Heart right ventricle (tissue), 16 donors: ENCODE measurements around the gene SLC36A1. TPM values are rescaled to one million over a fixed set of nuclear protein-coding genes. Genes with fewer than 3 reads are reported as not detected.

Experiments
- ATAC-seq, 8 donors: fragments of 200-7000 bp; cut with Tn5 transposase; one replicate each; pipeline ENCODE4 v1.9.1; 2020; ENCODE audit warnings: mild to moderate bottlenecking in 8 of 8, moderate library complexity in 8 of 8, moderate number of reproducible peaks in 1 of 8
- DNase-seq, 2 donors: peaks; one replicate each; pipeline ENCODE4 v3.0.0-alpha.2; 2020
- H3K27ac ChIP-seq, 10 donors: fragments of 200-600 bp; sonication (generic) in 2 of 10; one replicate each; pipeline versions ENCODE4 v1.5.0 to v1.8.0; 2020 to 2022; ENCODE audit warnings: mild to moderate bottlenecking in 3 of 10
- H3K27me3 ChIP-seq, 7 donors: fragments of 200-600 bp; one replicate each; pipeline ENCODE4 v1.8.0; 2021 to 2022; ENCODE audit warnings: mild to moderate bottlenecking in 2 of 7
- H3K36me3 ChIP-seq, 9 donors: fragments of 200-600 bp; sonication (generic) in 1 of 9; one replicate each; pipeline versions ENCODE4 v1.5.0 to v1.8.0; 2020 to 2022; ENCODE audit warnings: mild to moderate bottlenecking in 2 of 9
- H3K4me1 ChIP-seq, 9 donors: fragments of 200-600 bp; sonication (generic) in 1 of 9; one replicate each; pipeline versions ENCODE4 v1.5.0 to v1.8.0; 2020 to 2022; ENCODE audit warnings: mild to moderate bottlenecking in 4 of 9
- H3K4me3 ChIP-seq, 10 donors: fragments of 200-600 bp; sonication (generic) in 2 of 10; one replicate each; pipeline versions ENCODE4 v1.5.0 to v1.8.0; 2020 to 2022; ENCODE audit warnings: mild to moderate bottlenecking in 7 of 10, moderate library complexity in 2 of 10
- H3K9me3 ChIP-seq, 11 donors: fragments of 200-600 bp in 10 of 11; sonication (generic) in 2 of 11; one replicate each; pipeline versions ENCODE4 v1.5.0 to v1.8.0; 2013 to 2022; ENCODE audit warnings: mild to moderate bottlenecking in 2 of 11, control low read depth in 1 of 11, moderate library complexity in 1 of 11
- WGBS, 2 donors: extraction: QIAGEN DNeasy Blood & Tissue Kit; methylation state at CpG; one replicate each; pipeline ENCODE4 v1.1.7; 2013; ENCODE audit warnings: inconsistent platforms in 1 of 2; 5-methylcytosine and 5-hydroxymethylcytosine counted together
- intact Hi-C, 10 donors: fragments of 100-400 bp; cut with DNase I; formaldehyde crosslinking; loops; one replicate each; pipeline versions ENCODE4 v1.11.1 to v1.14.2; 2022
- polyA plus RNA-seq, 2 donors: library from polyadenylated mRNA; stranded (reverse); fragments of 200-250 nt; gene quantifications; one replicate each; pipeline ENCODE4 v1.2.3, GENCODE V29; 2013
- total RNA-seq, 10 donors: library from RNA; stranded (reverse); fragmentation: NEBNext Ultra II Directional in 3 of 10; extraction: Animal tissue kit (Norgen Biotek cat#: 25700) in 3 of 10; gene quantifications; one replicate each; pipeline versions ENCODE4 v1.2.1 to v1.2.4, GENCODE V29; 2021 to 2023
- TF ChIP-seq, protein P1 (sequence below), 9 donors: fragments of 200-600 bp; sonication (generic) in 2 of 9; IDR thresholded peaks; one replicate each; pipeline versions ENCODE4 v1.5.0 to v1.8.0; 2021 to 2022; ENCODE audit warnings: antibody characterized with exemption in 9 of 9, mild to moderate bottlenecking in 5 of 9, moderate library complexity in 1 of 9
- donor health status: Arrhythmogenic right ventricular cardiomyopathy.
- donor health status: ischemic (EF 13 %, LVEDD 7.1; RV severe dilation, severe dysfunction).
- donor health status: healthy with polysubstance abuse.
- donor health status: DM: no; HTN: yes; CAD: no.
- donor health status: DM: no; HTN: no; CAD: no.
- donor health status: ischemic (EF 25% LVEDD 6.9; RV normal size, moderate dysfunction).
- donor health status: ischemic (EF 25% LVEDD 5.7; RV mildly dilated, moderate dysfunction).
- donor health status: healthy.
- donor health status: DM: yes; HTN: yes; CAD: no.
- donor health status: Ischemic cardiomyopathy.
- donor health status: ischemic (EF 35%, LVEDD 5.7; RV mildly dilated, moderate dysfunction).
- donor health status: nonischemic (EF 11% LVEDD 7.7; RV severe dilation, severe dysfunction).
- donor health status: DM: yes; HTN: yes; CAD: no.
- donor health status: PGD.
- donor health status: ischemic (EF 29% LVEDD 5.4; RV normal size, mild dysfunction).
- donor health status: nonischemic (EF 23%, LVEDD 6.1; RV moderate dilation, normal function).

Gene SLC36A1
- total and polyA plus RNA-seq, 12 donors = 0.94 to 15.3 (median 2.6) TPM

DNA sequence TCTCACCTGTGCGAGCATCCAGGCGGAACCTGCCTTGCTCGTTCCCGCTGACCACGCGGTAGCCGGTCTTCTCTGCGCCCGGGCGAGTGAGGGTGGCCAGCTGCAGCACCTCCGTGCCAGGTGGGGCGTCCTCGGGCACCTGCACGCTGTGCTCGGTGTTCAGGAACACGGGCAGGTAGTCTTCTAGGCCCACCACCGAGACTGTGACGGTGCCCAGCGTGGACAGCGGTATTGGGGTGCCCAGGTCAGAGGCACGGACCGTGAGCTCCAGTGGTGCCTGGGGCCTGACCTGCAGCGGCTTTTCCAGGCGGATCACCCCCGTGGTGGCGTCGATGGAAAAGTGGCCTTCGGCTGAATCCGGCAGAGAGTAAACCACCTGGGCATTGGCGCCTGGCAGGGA, 84.2 kb downstream of the SLC36A1 start:
- Histone ChIP-seq H3K27me3 (peaks cover 0 to 7% (median 0%) of the 10 kb centered on the region in 7 donors), H3K9me3 (no peaks in the 10 kb centered on the region), H3K27ac (no peak overlapping the region), H3K36me3 (no peaks in the 10 kb centered on the region), H3K4me3 (no peak overlapping the region), H3K4me1 (no peaks in the 10 kb centered on the region)
- no peak for DNase-seq
- TF ChIP-seq, protein P1, sequence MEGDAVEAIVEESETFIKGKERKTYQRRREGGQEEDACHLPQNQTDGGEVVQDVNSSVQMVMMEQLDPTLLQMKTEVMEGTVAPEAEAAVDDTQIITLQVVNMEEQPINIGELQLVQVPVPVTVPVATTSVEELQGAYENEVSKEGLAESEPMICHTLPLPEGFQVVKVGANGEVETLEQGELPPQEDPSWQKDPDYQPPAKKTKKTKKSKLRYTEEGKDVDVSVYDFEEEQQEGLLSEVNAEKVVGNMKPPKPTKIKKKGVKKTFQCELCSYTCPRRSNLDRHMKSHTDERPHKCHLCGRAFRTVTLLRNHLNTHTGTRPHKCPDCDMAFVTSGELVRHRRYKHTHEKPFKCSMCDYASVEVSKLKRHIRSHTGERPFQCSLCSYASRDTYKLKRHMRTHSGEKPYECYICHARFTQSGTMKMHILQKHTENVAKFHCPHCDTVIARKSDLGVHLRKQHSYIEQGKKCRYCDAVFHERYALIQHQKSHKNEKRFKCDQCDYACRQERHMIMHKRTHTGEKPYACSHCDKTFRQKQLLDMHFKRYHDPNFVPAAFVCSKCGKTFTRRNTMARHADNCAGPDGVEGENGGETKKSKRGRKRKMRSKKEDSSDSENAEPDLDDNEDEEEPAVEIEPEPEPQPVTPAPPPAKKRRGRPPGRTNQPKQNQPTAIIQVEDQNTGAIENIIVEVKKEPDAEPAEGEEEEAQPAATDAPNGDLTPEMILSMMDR (IDR thresholded peaks at IDR 0.05) = no peak
- no peak for ATAC-seq
- WGBS, 2 donors = 93 to 95% methylated on average over 30 of the region's 30 CpGs
- intact Hi-C loops = no loop called here

- intact Hi-C loops = no loop called here
- H3K9me3 ChIP-seq = no peaks in the 10 kb centered on the region
- TF ChIP-seq, protein P1 (IDR thresholded peaks at IDR 0.05) = no peak
- H3K4me1 ChIP-seq = no peaks in the 10 kb centered on the region
- peaks cover 0 to 7% (median 0%) of the 10 kb centered on the region in 7 donors for H3K27me3 ChIP-seq
- no peaks in the 10 kb centered on the region for H3K36me3 ChIP-seq
- H3K4me3 ChIP-seq = no peak overlapping the region
- 77 to 81% methylated on average over 4 of the region's 4 CpGs for WGBS, 2 donors
- ATAC-seq (no peak), DNase-seq (no peak)
- no peak overlapping the region for H3K27ac ChIP-seq
Observed at GRCh38 chr5:151532416-151532815, 85.0 kb downstream of the SLC36A1 start.

- TF ChIP-seq, protein P1 (IDR thresholded peaks at IDR 0.05) = no peak
- Histone ChIP-seq H3K27me3 (no peaks in the 10 kb centered on the region), H3K36me3 (no peaks in the 10 kb centered on the region), H3K27ac (no peak overlapping the region), H3K9me3 (no peaks in the 10 kb centered on the region), H3K4me1 (no peaks in the 10 kb centered on the region), H3K4me3 (no peak overlapping the region)
- DNase-seq = no peak
- ATAC-seq = no peak
- WGBS, 2 donors = 64 to 70% methylated on average over 11 of the region's 11 CpGs
- intact Hi-C loops = no loop called here
Observed at GRCh38 chr5:151534350-151534749, 86.9 kb downstream of the SLC36A1 start.

- DNase-seq (no peak), ATAC-seq (no peak)
- TF ChIP-seq, protein P1 (IDR thresholded peaks at IDR 0.05) = no peak
- Histone ChIP-seq H3K27ac (no peak overlapping the region), H3K4me1 (no peaks in the 10 kb centered on the region), H3K36me3 (no peaks in the 10 kb centered on the region), H3K9me3 (no peaks in the 10 kb centered on the region), H3K27me3 (no peaks in the 10 kb centered on the region), H3K4me3 (no peak overlapping the region)
- intact Hi-C loops = no loop called here
- 80 to 84% methylated on average over 4 of the region's 4 CpGs for WGBS, 2 donors
Observed at GRCh38 chr5:151537044-151537443, 89.6 kb downstream of the SLC36A1 start.
